H1 (cell line): ENCODE results near the gene SCARB1. TPM values are rescaled to one million over a fixed set of nuclear protein-coding genes. Genes with fewer than 3 reads are reported as not detected.
A peak's percentile ranks its signal among the peaks of the same experiment; 100 is the strongest.

Experiments used
- CTCF ChIA-PET: fragments of 300-600 bp; sonication (Branson Sonifier 250); formaldehyde crosslinking; loops from one replicate; lab custom pipeline; 2021; ENCODE audit not compliant: partially characterized antibody; lab: Charles Lee
- POLR2A ChIA-PET: fragments of 300-600 bp; sonication (Branson Sonifier 250); formaldehyde crosslinking; loops from one replicate; lab custom pipeline; 2021; ENCODE audit warnings: inconsistent platforms; ENCODE audit not compliant: partially characterized antibody; lab: Charles Lee
- DNase-seq, 2 experiments: peaks; one replicate each; pipeline versions ENCODE4 v3.0.0 to v3.0.0-alpha.2; 2010 to 2022; ENCODE audit warnings: low spot score in 2 of 2, low read depth in 1 of 2, mixed read lengths in 1 of 2
- FAIRE-seq: peaks from 2 replicates; lab custom pipeline; 2011; peaks lifted over from hg19 to GRCh38; lab: Jason Lieb, UNC
- H2AFZ ChIP-seq: 2 replicates; pipeline ENCODE4 v1.8.1; 2012; ENCODE audit warnings: low read length, inconsistent platforms
- H2AK5ac ChIP-seq: 2 replicates; pipeline ENCODE4 v1.6.1; 2013; ENCODE audit warnings: low read depth, low read length
- H2BK120ac ChIP-seq: replicated peaks from 2 replicates; pipeline ENCODE3; 2013; ENCODE audit warnings: low read depth, low read length, inconsistent platforms
- H2BK12ac ChIP-seq: 2 replicates; pipeline ENCODE4 v1.6.1; 2013; ENCODE audit warnings: low read depth, low read length
- H2BK15ac ChIP-seq: 2 replicates; pipeline ENCODE4 v1.6.1; 2013; ENCODE audit warnings: low read length
- H2BK20ac ChIP-seq: 2 replicates; pipeline ENCODE4 v1.6.1; 2013; ENCODE audit warnings: low read length
- H2BK5ac ChIP-seq: 2 replicates; pipeline ENCODE4 v1.6.1; 2013; ENCODE audit warnings: low read depth, low read length
- H3K14ac ChIP-seq: 2 replicates; pipeline ENCODE4 v1.6.1; 2013; ENCODE audit warnings: inconsistent platforms; ENCODE audit not compliant: insufficient read length
- H3K18ac ChIP-seq: 2 replicates; pipeline ENCODE4 v1.6.1; 2013; ENCODE audit warnings: low read length; ENCODE audit errors: extremely low read depth
- H3K23ac ChIP-seq: 2 replicates; pipeline ENCODE4 v1.6.1; 2013; ENCODE audit warnings: inconsistent platforms; ENCODE audit not compliant: insufficient read length
- H3K23me2 ChIP-seq: 2 replicates; pipeline ENCODE4 v1.6.1; 2013; ENCODE audit warnings: low read depth, low read length
- H3K27ac ChIP-seq: 2 replicates; pipeline ENCODE4 v1.6.1; 2011; ENCODE audit warnings: low read depth, low read length, inconsistent platforms
- H3K27me3 ChIP-seq, 4 experiments: replicated peaks in 1 of 4; 1 replicate in 1 of 4; 2 replicates in 3 of 4; pipeline versions ENCODE4 v1.6.1 to v1.8.1; 2011 to 2013; ENCODE audit warnings: low read length in 3 of 4, mild to moderate bottlenecking in 3 of 4, inconsistent platforms in 2 of 4, mixed read lengths in 2 of 4, moderate library complexity in 1 of 4; ENCODE audit not compliant: control insufficient read depth in 3 of 4, insufficient read depth in 3 of 4; ENCODE audit errors: extremely low read depth in 1 of 4
- H3K36me3 ChIP-seq, 4 experiments: 2 replicates each; pipeline versions ENCODE4 v1.6.1 to v1.8.1; 2011 to 2013; ENCODE audit warnings: mild to moderate bottlenecking in 4 of 4, low read length in 3 of 4, moderate library complexity in 2 of 4, control low read depth in 1 of 4, inconsistent platforms in 1 of 4; ENCODE audit not compliant: insufficient read depth in 4 of 4, control insufficient read depth in 2 of 4
- H3K4ac ChIP-seq: replicated peaks from 2 replicates; pipeline ENCODE3; 2013; ENCODE audit warnings: low read length, low read depth, mixed read lengths, inconsistent platforms; ENCODE audit not compliant: insufficient read length
- H3K4me1 ChIP-seq, 4 experiments: replicated peaks in 1 of 4; 1 replicate in 1 of 4; 2 replicates in 3 of 4; pipeline versions ENCODE4 v1.6.1 to v1.8.1; 2011 to 2013; ENCODE audit warnings: low read length in 3 of 4, inconsistent platforms in 2 of 4, mixed read lengths in 1 of 4; ENCODE audit not compliant: insufficient read depth in 4 of 4, control insufficient read depth in 3 of 4
- H3K4me2 ChIP-seq, 2 experiments: 2 replicates each; pipeline versions ENCODE4 v1.6.1 to v1.8.1; 2011 to 2013; ENCODE audit warnings: low read depth in 2 of 2, low read length in 2 of 2, control low read depth in 1 of 2, inconsistent platforms in 1 of 2, mild to moderate bottlenecking in 1 of 2; ENCODE audit not compliant: insufficient read depth in 1 of 2
- H3K4me3 ChIP-seq, 4 experiments: fragments of 200-600, 300-600 bp in 1 of 4; sonication (generic), shearing (Covaris generic), sonication (Bioruptor Twin) in 1 of 4; 2 replicates each; pipeline versions ENCODE4 v1.5.1 to v1.8.1; 2011 to 2016; ENCODE audit warnings: low read length in 4 of 4, low read depth in 3 of 4, control low read depth in 2 of 4, inconsistent platforms in 2 of 4, mild to moderate bottlenecking in 2 of 4, mixed read lengths in 1 of 4, moderate library complexity in 1 of 4; ENCODE audit not compliant: insufficient read depth in 2 of 4; ENCODE audit errors: extremely low read depth in 1 of 4
- H3K56ac ChIP-seq: replicated peaks from 2 replicates; pipeline ENCODE3; 2013; ENCODE audit warnings: low read depth, mild to moderate bottlenecking, mixed read lengths, low read length, inconsistent platforms; ENCODE audit not compliant: insufficient read length
- H3K79me1 ChIP-seq: 2 replicates; pipeline ENCODE4 v1.6.1; 2013; ENCODE audit warnings: low read depth, low read length, control low read depth
- H3K79me2 ChIP-seq, 2 experiments: 2 replicates each; pipeline versions ENCODE4 v1.6.1 to v1.8.1; 2012 to 2013; ENCODE audit warnings: low read length in 2 of 2, mild to moderate bottlenecking in 2 of 2, inconsistent platforms in 1 of 2; ENCODE audit not compliant: insufficient read depth in 2 of 2, control insufficient read depth in 1 of 2
- H3K9ac ChIP-seq, 4 experiments: replicated peaks in 1 of 4; 1 replicate in 1 of 4; 2 replicates in 3 of 4; pipeline versions ENCODE4 v1.6.1 to v1.8.1; 2011 to 2013; ENCODE audit warnings: low read depth in 3 of 4, low read length in 3 of 4, control low read depth in 2 of 4, mild to moderate bottlenecking in 2 of 4, moderate library complexity in 2 of 4, inconsistent platforms in 1 of 4; ENCODE audit errors: extremely low read depth in 1 of 4
- H3K9me3 ChIP-seq, 2 experiments: 2 replicates each; pipeline versions ENCODE4 v1.6.1 to v1.8.1; 2012 to 2013; ENCODE audit warnings: mild to moderate bottlenecking in 2 of 2, moderate library complexity in 2 of 2, control low read depth in 1 of 2, inconsistent platforms in 1 of 2, low read depth in 1 of 2, low read length in 1 of 2, mixed read lengths in 1 of 2; ENCODE audit not compliant: insufficient read depth in 2 of 2
- H4K20me1 ChIP-seq, 2 experiments: replicated peaks in 1 of 2; 2 replicates each; pipeline versions ENCODE3 to v1.8.1; 2011 to 2013; ENCODE audit warnings: inconsistent platforms in 2 of 2, low read length in 2 of 2, mild to moderate bottlenecking in 1 of 2; ENCODE audit not compliant: insufficient read depth in 2 of 2, control insufficient read depth in 1 of 2
- H4K5ac ChIP-seq: 2 replicates; pipeline ENCODE4 v1.6.1; 2013; ENCODE audit warnings: low read length, low read depth, mixed read lengths, inconsistent platforms; ENCODE audit not compliant: insufficient read length
- H4K8ac ChIP-seq: 2 replicates; pipeline ENCODE4 v1.8.0; 2013; ENCODE audit warnings: mild to moderate bottlenecking, moderate library complexity, low read length, inconsistent platforms; ENCODE audit not compliant: insufficient read depth; ENCODE audit errors: extremely low read depth
- H4K91ac ChIP-seq: replicated peaks from 2 replicates; pipeline ENCODE3; 2013; ENCODE audit warnings: low read length, mixed read lengths, inconsistent platforms; ENCODE audit not compliant: insufficient read length
- CEBPB ChIP-seq: IDR thresholded peaks from 2 replicates; pipeline ENCODE4 v1.6.1; 2012; ENCODE audit warnings: low read depth, low read length
- EZH2 ChIP-seq: fragments of 200-600 bp; sonication (generic); IDR thresholded peaks from 2 replicates; pipeline ENCODE4 v1.7.1; 2012; ENCODE audit warnings: low read depth, mild to moderate bottlenecking, moderate library complexity, low read length, inconsistent platforms; ENCODE audit not compliant: severe bottlenecking
- KDM4A ChIP-seq: IDR thresholded peaks from one replicate; pipeline ENCODE4 v1.7.1; 2012; ENCODE audit warnings: low read depth, mild to moderate bottlenecking, moderate library complexity, low read length, inconsistent platforms; ENCODE audit not compliant: severe bottlenecking
- NRF1 ChIP-seq: IDR thresholded peaks from 2 replicates; pipeline ENCODE4 v1.6.1; 2011; ENCODE audit warnings: mild to moderate bottlenecking, low read depth, low read length, improper control_type of control experiment
- RFX5 ChIP-seq: IDR thresholded peaks from 2 replicates; pipeline ENCODE4 v1.6.1; 2011; ENCODE audit warnings: low read depth, low read length, improper control_type of control experiment, borderline replicate concordance
- RNF2 ChIP-seq: fragments of 200-900, 300-1000 bp; sonication (generic); IDR thresholded peaks from 2 replicates; pipeline ENCODE4 v1.7.1; 2016; ENCODE audit warnings: borderline replicate concordance, low read depth, mild to moderate bottlenecking, antibody characterized with exemption, low read length; ENCODE audit not compliant: poor library complexity, severe bottlenecking; ENCODE audit errors: missing control alignments
- SAP30 ChIP-seq: fragments of 300-600 bp; sonication (generic); IDR thresholded peaks from 2 replicates; pipeline ENCODE4 v1.7.1; 2012; ENCODE audit warnings: low read length, moderate library complexity, mild to moderate bottlenecking, inconsistent platforms; ENCODE audit not compliant: insufficient read depth, insufficient replicate concordance
- SIRT6 ChIP-seq: IDR thresholded peaks from one replicate; pipeline ENCODE4 v1.7.1; 2012; ENCODE audit warnings: low read length, inconsistent platforms
- SP4 ChIP-seq: IDR thresholded peaks from 2 replicates; pipeline ENCODE4 v1.6.1; 2012; ENCODE audit warnings: low read length, inconsistent platforms
- SUZ12 ChIP-seq: fragments of 200-600 bp; sonication (generic); IDR thresholded peaks from 2 replicates; pipeline ENCODE4 v1.6.1; 2012; ENCODE audit warnings: mild to moderate bottlenecking, inconsistent platforms, low read length, moderate library complexity, mixed read lengths
- TEAD4 ChIP-seq: IDR thresholded peaks from 2 replicates; pipeline ENCODE4 v1.6.1; 2012; ENCODE audit warnings: low read depth, low read length, inconsistent platforms, mixed read lengths
- WGBS, 2 experiments: shearing (Covaris generic) in 1 of 2; methylation state at CpG; one replicate each; pipeline versions ENCODE4 v1.1.6 to v1.1.7; 2013 to 2015; ENCODE audit warnings: low lambda C conversion rate in 2 of 2, mixed read lengths in 2 of 2, inconsistent platforms in 1 of 2, low coverage in 1 of 2, missing lambda C conversion rate in 1 of 2; ENCODE audit not compliant: insufficient replicate concordance in 2 of 2, insufficient coverage in 1 of 2, insufficient read length in 1 of 2; ENCODE audit errors: extremely low coverage in 1 of 2, missing lambda C conversion rate in 1 of 2; 5-methylcytosine and 5-hydroxymethylcytosine counted together
- polyA plus RNA-seq, 7 experiments: library from polyadenylated mRNA; depleted of rRNA in 3 of 7; stranded (reverse) in 5 of 7; unstranded in 2 of 7; fragments of >200 nt in 5 of 7; fragments of 200-250 nt in 2 of 7; gene quantifications; 1 replicate in 5 of 7; 2 replicates in 1 of 7; 4 replicates in 1 of 7; pipeline versions ENCODE4 v1.2.1 to v1.2.3, GENCODE V29; 2011 to 2013; ENCODE audit warnings: missing spikeins in 2 of 7, mixed read lengths in 2 of 7
- total RNA-seq: library from RNA; stranded (reverse); fragmentation: NEBNext Ultra II Directional; extraction: Animal tissue kit (Norgen Biotek cat#: 25700); gene quantifications from 2 replicates; pipeline ENCODE4 v1.2.1, GENCODE V29; 2021

The SCARB1 gene
- total and polyA plus RNA-seq, 2 of the 8 experiments (the other 6 are each of a cell fraction or from before 2014, with no cell fraction given) = 45.3 to 57.1 TPM

GRCh38 chr12:124837958-124838803, 25.5 kb downstream of the SCARB1 start:
- H3K56ac ChIP-seq = no peak overlapping the region
- peak overlapping the region; percentile 8 for H3K4ac ChIP-seq
- no peak overlapping the region for H2BK120ac ChIP-seq
- H2BK12ac ChIP-seq = peak overlapping the region; percentile 39; the same call in 1 of the 2 replicates
- peaks cover 0 to 2% of the 10 kb centered on the region in 2 experiments for H4K20me1 ChIP-seq
- no peak overlapping the region for H3K14ac ChIP-seq
- no peak for FAIRE-seq
- no peak overlapping the region for H2BK20ac ChIP-seq
- H3K79me1 ChIP-seq = peaks cover 8% of the 10 kb centered on the region; the same call in 1 of the 2 replicates
- H3K4me1 ChIP-seq = peaks cover 0 to 21% (median 16%) of the 10 kb centered on the region in 4 experiments; a peak in 6 of 7 replicates
- DNase-seq = no peak
- H3K4me3 ChIP-seq = no peak overlapping the region
- no peak overlapping the region for H3K9ac ChIP-seq
- no peak overlapping the region; the same call in 1 of the 2 replicates for H3K18ac ChIP-seq
- CTCF ChIA-PET = interaction anchor here (0.7 to 1.1 kb wide), 4 partner anchors 11 to 68 kb away, joined by 3 to 4 read pairs (median 3); no protein-coding TSS in a partner anchor
- H3K79me2 ChIP-seq = no peaks in the 10 kb centered on the region; a peak in 1 of 4 replicates
- POLR2A ChIA-PET = interaction anchor here (1.1 to 1.3 kb wide), 3 partner anchors 20 to 77 kb away, joined by 3 read pairs; partner anchors contain the start of genes SCARB1 and UBC
- no peak overlapping the region for H3K4me2 ChIP-seq
- H3K36me3 ChIP-seq = no peaks in the 10 kb centered on the region
- H3K23me2 ChIP-seq = no peaks in the 10 kb centered on the region; the same call in 1 of the 2 replicates
- H3K23ac ChIP-seq = no peak overlapping the region
- H4K5ac ChIP-seq = no peak overlapping the region
- WGBS, 2 experiments = 75% methylated on average over 15 of the region's 16 CpGs; no CpG with 5 or more reads in 1 of the 2 experiments
- H2BK15ac ChIP-seq = 0 out of 2 replicates have a peak overlapping the region, but pooled peaks have one; percentile 16
- no peak overlapping the region for H3K27ac ChIP-seq
- H2AFZ ChIP-seq = no peak overlapping the region
- H3K9me3 ChIP-seq = no peaks in the 10 kb centered on the region
- H2AK5ac ChIP-seq = no peak overlapping the region; the same call in 1 of the 2 replicates
- H4K91ac ChIP-seq = peak overlapping the region; percentile 83
- no peak overlapping the region for H4K8ac ChIP-seq
- no peaks in the 10 kb centered on the region for H3K27me3 ChIP-seq
- no peak overlapping the region for H2BK5ac ChIP-seq
- no peak for TF ChIP-seq RNF2
- TF ChIP-seq SIRT6 = no peak
- TF ChIP-seq RFX5 = no peak
- TF ChIP-seq EZH2 = no peak
- TF ChIP-seq SP4 = no peak
- no peak for TF ChIP-seq CEBPB
- no peak for TF ChIP-seq NRF1
- no peak for TF ChIP-seq KDM4A
- no peak for TF ChIP-seq SUZ12
- no peak for TF ChIP-seq TEAD4
- no peak for TF ChIP-seq SAP30
